HepG2 (cell line): ENCODE data around the gene CHN2. TPM values are rescaled to one million over a fixed set of nuclear protein-coding genes. Genes with fewer than 3 reads are reported as not detected.

Experiments
- ASH2L ChIP-seq: fragments of 300-600, 200-600 bp; sonication (generic); IDR thresholded peaks from 2 replicates; pipeline ENCODE4 v1.7.0; 2017; ENCODE audit warnings: low read depth, mild to moderate bottlenecking, moderate library complexity, mixed read lengths, low read length; ENCODE audit not compliant: insufficient read length
- CENPT ChIP-seq: sonication (generic); formaldehyde crosslinking; IDR thresholded peaks from 2 replicates; pipeline ENCODE4 v1.8.0; 2022; ENCODE audit warnings: low read depth, mild to moderate bottlenecking, moderate library complexity, missing genetic modification reagents
- CHCHD3 ChIP-seq: sonication (generic); formaldehyde crosslinking; IDR thresholded peaks from 2 replicates; pipeline ENCODE4 v1.8.0; 2022; ENCODE audit warnings: mild to moderate bottlenecking, missing genetic modification reagents, moderate library complexity
- HBP1 ChIP-seq: IDR thresholded peaks from 2 replicates; pipeline ENCODE4 v1.6.1; 2016; ENCODE audit warnings: low read depth, control low read depth
- MTA1 ChIP-seq: sonication (generic); formaldehyde crosslinking; IDR thresholded peaks from 2 replicates; pipeline ENCODE4 v1.4.0; 2020; ENCODE audit warnings: missing genetic modification reagents, mild to moderate bottlenecking, borderline replicate concordance
- NFE2 ChIP-seq: sonication (generic); formaldehyde crosslinking; IDR thresholded peaks from 2 replicates; pipeline ENCODE4 v1.4.0; 2020; ENCODE audit warnings: missing genetic modification reagents
- NFIB ChIP-seq: sonication (generic); formaldehyde crosslinking; IDR thresholded peaks from 2 replicates; pipeline ENCODE4 v1.9.0; 2021; ENCODE audit warnings: missing genetic modification reagents, mild to moderate bottlenecking, borderline replicate concordance
- NFYB ChIP-seq: sonication (generic); formaldehyde crosslinking; IDR thresholded peaks from 2 replicates; pipeline ENCODE4 v1.4.0; 2020; ENCODE audit warnings: missing genetic modification reagents
- NR2C2 ChIP-seq: sonication (generic); formaldehyde crosslinking; IDR thresholded peaks from 2 replicates; pipeline ENCODE4 v1.4.0; 2020; ENCODE audit warnings: missing genetic modification reagents, mild to moderate bottlenecking, moderate library complexity, borderline replicate concordance
- NR3C1 ChIP-seq: sonication (generic); formaldehyde crosslinking; IDR thresholded peaks from 2 replicates; pipeline ENCODE4 v1.4.0; 2020; ENCODE audit warnings: missing genetic modification reagents
- RARG ChIP-seq: sonication (generic); formaldehyde crosslinking; IDR thresholded peaks from 2 replicates; pipeline ENCODE4 v1.4.0; 2020; ENCODE audit warnings: low read depth, mild to moderate bottlenecking, missing genetic modification reagents
- RCOR2 ChIP-seq: IDR thresholded peaks from 2 replicates; pipeline ENCODE4 v1.6.1; 2016; ENCODE audit warnings: missing biosample characterization, missing genetic modification reagents
- SETDB1 ChIP-seq: sonication (generic); formaldehyde crosslinking; IDR thresholded peaks from 2 replicates; pipeline ENCODE4 v1.5.1; 2020; ENCODE audit warnings: missing genetic modification reagents, mild to moderate bottlenecking, borderline replicate concordance
- STAG1 ChIP-seq: sonication (generic); formaldehyde crosslinking; IDR thresholded peaks from 2 replicates; pipeline ENCODE4 v1.4.0; 2020; ENCODE audit warnings: missing genetic modification reagents
- ZBTB7B ChIP-seq: sonication (generic); formaldehyde crosslinking; IDR thresholded peaks from 2 replicates; pipeline ENCODE4 v1.4.0; 2020; ENCODE audit warnings: missing genetic modification reagents
- ZFP36 ChIP-seq: fragments of 150-350 bp; IDR thresholded peaks from 2 replicates; pipeline ENCODE4 v1.6.1; 2018; ENCODE audit warnings: borderline replicate concordance, low read length, low read depth; ENCODE audit not compliant: partially characterized antibody
- ZFP82 ChIP-seq: sonication (generic); formaldehyde crosslinking; IDR thresholded peaks from 2 replicates; pipeline ENCODE4 v1.5.1; 2020; ENCODE audit warnings: mild to moderate bottlenecking, missing genetic modification reagents, borderline replicate concordance
- ZNF12 ChIP-seq: sonication (generic); formaldehyde crosslinking; IDR thresholded peaks from 2 replicates; pipeline ENCODE4 v1.5.0; 2020; ENCODE audit warnings: missing genetic modification reagents
- ZNF33A ChIP-seq: sonication (generic); formaldehyde crosslinking; IDR thresholded peaks from 2 replicates; pipeline ENCODE4 v1.5.1; 2020; ENCODE audit warnings: missing genetic modification reagents, mild to moderate bottlenecking, moderate library complexity, borderline replicate concordance
- ZNF44 ChIP-seq: sonication (generic); formaldehyde crosslinking; IDR thresholded peaks from 2 replicates; pipeline ENCODE4 v1.5.1; 2020; ENCODE audit warnings: mild to moderate bottlenecking, missing genetic modification reagents
- ZNF619 ChIP-seq: sonication (generic); formaldehyde crosslinking; IDR thresholded peaks from 2 replicates; pipeline ENCODE4 v1.4.0; 2020; ENCODE audit warnings: mild to moderate bottlenecking, missing genetic modification reagents
- ZNF672 ChIP-seq: sonication (generic); formaldehyde crosslinking; IDR thresholded peaks from 2 replicates; pipeline ENCODE4 v1.8.1; 2022; ENCODE audit warnings: missing genetic modification reagents
- ZNF674 ChIP-seq: sonication (generic); formaldehyde crosslinking; IDR thresholded peaks from 2 replicates; pipeline ENCODE4 v1.5.0; 2020; ENCODE audit warnings: low read depth, mild to moderate bottlenecking, missing genetic modification reagents
- ZNF768 ChIP-seq: sonication (generic); formaldehyde crosslinking; IDR thresholded peaks from 2 replicates; pipeline ENCODE4 v1.4.0; 2020; ENCODE audit warnings: missing genetic modification reagents
- ZNF780A ChIP-seq: sonication (generic); formaldehyde crosslinking; IDR thresholded peaks from 2 replicates; pipeline ENCODE4 v1.8.0; 2022; ENCODE audit warnings: mild to moderate bottlenecking, missing genetic modification reagents, moderate library complexity
- ZNF891 ChIP-seq: sonication (generic); formaldehyde crosslinking; IDR thresholded peaks from 2 replicates; pipeline ENCODE4 v1.5.0; 2020; ENCODE audit warnings: mild to moderate bottlenecking, missing genetic modification reagents
- ZSCAN20 ChIP-seq: sonication (generic); formaldehyde crosslinking; IDR thresholded peaks from 2 replicates; pipeline ENCODE4 v1.4.0; 2020; ENCODE audit warnings: missing genetic modification reagents, mild to moderate bottlenecking, borderline replicate concordance
- polyA plus RNA-seq, 8 experiments: library from polyadenylated mRNA; depleted of rRNA in 3 of 8; stranded (reverse) in 7 of 8; unstranded in 1 of 8; fragments of >200 nt; fragmentation: Illumina TruSeq in 4 of 8; extraction: Trizol in 4 of 8; gene quantifications; 2 replicates each; pipeline versions ENCODE4 v1.2.1 to v1.2.3, GENCODE V29; 2011 to 2016; ENCODE audit warnings: low read depth in 4 of 8, missing spikeins in 1 of 8, mixed read lengths in 1 of 8; ENCODE audit not compliant: insufficient read depth in 1 of 8
- total RNA-seq, 5 experiments: library from RNA; depleted of rRNA; stranded (reverse); fragments of >200 nt; fragmentation: Illumina TruSeq; extraction: Trizol; gene quantifications; 2 replicates each; pipeline ENCODE4 v1.2.3, GENCODE V29; 2016; ENCODE audit warnings: low read depth in 1 of 5
- TF ChIP-seq, protein P1 (sequence below): sonication (generic); formaldehyde crosslinking; IDR thresholded peaks from 2 replicates; pipeline ENCODE4 v1.4.0; 2020; ENCODE audit warnings: missing genetic modification reagents, mild to moderate bottlenecking, borderline replicate concordance

CHN2 gene
- total and polyA plus RNA-seq, 2 of the 13 experiments (the other 11 are each of a cell fraction or from before 2014, with no cell fraction given): 23.5 to 30.5 TPM

- TF ChIP-seq NFIB (CRISPR knock-in tag) (no peak), ZNF12 (CRISPR knock-in tag) (0 out of 2 replicates have a peak, but pooled peaks have one; percentile 39), NR3C1 (CRISPR knock-in tag) (no peak), ZSCAN20 (CRISPR knock-in tag) (no peak), CENPT (no peak), ZNF768 (CRISPR knock-in tag) (no peak), NFYB (CRISPR knock-in tag) (no peak), HBP1 (CRISPR knock-in tag) (peak; percentile 47; the same call in 1 of the 2 replicates), NFE2 (CRISPR knock-in tag) (no peak), SETDB1 (CRISPR knock-in tag) (no peak), ZNF33A (CRISPR knock-in tag) (no peak), ZNF44 (CRISPR knock-in tag) (no peak), NR2C2 (CRISPR knock-in tag) (no peak), ASH2L (peak; percentile 42), ZFP82 (CRISPR knock-in tag) (no peak), ZNF672 (CRISPR knock-in tag) (no peak), ZFP36 (no peak), ZNF674 (no peak), ZNF891 (CRISPR knock-in tag) (no peak), RARG (CRISPR knock-in tag) (no peak), ZNF780A (CRISPR knock-in tag) (no peak), CHCHD3 (CRISPR knock-in tag) (no peak), ZNF619 (CRISPR knock-in tag) (no peak), ZBTB7B (CRISPR knock-in tag) (no peak), STAG1 (CRISPR knock-in tag) (peak; percentile 22; the same call in 1 of the 2 replicates), RCOR2 (CRISPR knock-in tag) (no peak), MTA1 (CRISPR knock-in tag) (no peak)
- TF ChIP-seq, protein P1, sequence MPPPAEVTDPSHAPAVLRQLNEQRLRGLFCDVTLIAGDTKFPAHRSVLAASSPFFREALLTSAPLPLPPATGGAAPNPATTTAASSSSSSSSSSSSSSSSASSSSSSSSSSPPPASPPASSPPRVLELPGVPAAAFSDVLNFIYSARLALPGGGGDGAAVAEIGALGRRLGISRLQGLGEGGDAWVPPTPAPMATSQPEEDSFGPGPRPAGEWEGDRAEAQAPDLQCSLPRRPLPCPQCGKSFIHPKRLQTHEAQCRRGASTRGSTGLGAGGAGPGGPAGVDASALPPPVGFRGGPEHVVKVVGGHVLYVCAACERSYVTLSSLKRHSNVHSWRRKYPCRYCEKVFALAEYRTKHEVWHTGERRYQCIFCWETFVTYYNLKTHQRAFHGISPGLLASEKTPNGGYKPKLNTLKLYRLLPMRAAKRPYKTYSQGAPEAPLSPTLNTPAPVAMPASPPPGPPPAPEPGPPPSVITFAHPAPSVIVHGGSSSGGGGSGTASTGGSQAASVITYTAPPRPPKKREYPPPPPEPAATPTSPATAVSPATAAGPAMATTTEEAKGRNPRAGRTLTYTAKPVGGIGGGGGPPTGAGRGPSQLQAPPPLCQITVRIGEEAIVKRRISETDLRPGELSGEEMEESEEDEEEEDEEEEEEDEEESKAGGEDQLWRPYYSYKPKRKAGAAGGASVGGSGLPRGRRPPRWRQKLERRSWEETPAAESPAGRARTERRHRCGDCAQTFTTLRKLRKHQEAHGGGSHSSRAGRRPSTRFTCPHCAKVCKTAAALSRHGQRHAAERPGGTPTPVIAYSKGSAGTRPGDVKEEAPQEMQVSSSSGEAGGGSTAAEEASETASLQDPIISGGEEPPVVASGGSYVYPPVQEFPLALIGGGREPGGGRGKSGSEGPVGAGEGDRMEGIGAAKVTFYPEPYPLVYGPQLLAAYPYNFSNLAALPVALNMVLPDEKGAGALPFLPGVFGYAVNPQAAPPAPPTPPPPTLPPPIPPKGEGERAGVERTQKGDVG (CRISPR knock-in tag): no peak
These were observed 10.1 kb downstream of the CHN2 start (continued) for GRCh38 chr7:29204491-29205272.
